HUES48 (cell line): ENCODE data around the gene IGSF8.

Experiments
- H3K27ac ChIP-seq: one replicate; pipeline ENCODE4 v1.7.0; 2013; ENCODE audit warnings: low read depth, low read length, inconsistent platforms
- H3K27me3 ChIP-seq: 2 replicates; pipeline ENCODE4 v1.6.1; 2013; ENCODE audit warnings: mild to moderate bottlenecking, low read length; ENCODE audit not compliant: control insufficient read depth, insufficient read depth
- H3K36me3 ChIP-seq: 2 replicates; pipeline ENCODE4 v1.6.1; 2013; ENCODE audit warnings: low read length; ENCODE audit not compliant: control insufficient read depth, insufficient read depth
- H3K4me1 ChIP-seq: 2 replicates; pipeline ENCODE4 v1.6.1; 2013; ENCODE audit warnings: mild to moderate bottlenecking, low read length; ENCODE audit not compliant: control insufficient read depth, insufficient read depth
- H3K4me3 ChIP-seq: 2 replicates; pipeline ENCODE4 v1.5.1; 2013; ENCODE audit warnings: mild to moderate bottlenecking, low read depth, low read length
- H3K9ac ChIP-seq: 2 replicates; pipeline ENCODE4 v1.6.1; 2013; ENCODE audit warnings: mild to moderate bottlenecking, low read depth, low read length, moderate library complexity
- H3K9me3 ChIP-seq: 2 replicates; pipeline ENCODE4 v1.6.1; 2013; ENCODE audit warnings: low read length; ENCODE audit not compliant: control insufficient read depth, insufficient read depth

IGSF8 gene

GRCh38 chr1:160125746-160126145, 27.3 kb upstream of the IGSF8 start:
- peaks cover 9% of the 10 kb centered on the region; the same call in 1 of the 2 replicates for H3K4me1 ChIP-seq
- no peak overlapping the region for H3K4me3 ChIP-seq
- H3K36me3 ChIP-seq, result peaks cover 72% of the 10 kb centered on the region
- H3K27ac ChIP-seq, result no peak overlapping the region
- no peaks in the 10 kb centered on the region for H3K27me3 ChIP-seq
- H3K9ac ChIP-seq, result no peak overlapping the region
- no peaks in the 10 kb centered on the region for H3K9me3 ChIP-seq

- Histone ChIP-seq H3K9ac (no peak overlapping the region), H3K27me3 (no peaks in the 10 kb centered on the region), H3K9me3 (no peaks in the 10 kb centered on the region)
Observed at GRCh38 chr1:160124705-160125478, 26.5 kb upstream of the IGSF8 start.

GRCh38 chr1:160123726-160124125, 25.3 kb upstream of the IGSF8 start:
- Histone ChIP-seq H3K9me3 (no peaks in the 10 kb centered on the region), H3K9ac (no peak overlapping the region), H3K36me3 (peaks cover 53% of the 10 kb centered on the region), H3K4me1 (peaks cover 9% of the 10 kb centered on the region; the same call in 1 of the 2 replicates), H3K4me3 (no peak overlapping the region), H3K27me3 (no peaks in the 10 kb centered on the region), H3K27ac (no peak overlapping the region)

More at GRCh38 chr1:160124705-160125478, 26.5 kb upstream of the IGSF8 start:
- H3K4me1 ChIP-seq, result peaks cover 9% of the 10 kb centered on the region; the same call in 1 of the 2 replicates
- no peak overlapping the region for H3K27ac ChIP-seq
- no peak overlapping the region for H3K4me3 ChIP-seq
- peaks cover 65% of the 10 kb centered on the region for H3K36me3 ChIP-seq

- Histone ChIP-seq H3K4me1 (peaks cover 9% of the 10 kb centered on the region; the same call in 1 of the 2 replicates), H3K4me3 (no peak overlapping the region), H3K27ac (no peak overlapping the region), H3K9me3 (no peaks in the 10 kb centered on the region), H3K9ac (no peak overlapping the region), H3K36me3 (peaks cover 46% of the 10 kb centered on the region), H3K27me3 (no peaks in the 10 kb centered on the region)
Observed at GRCh38 chr1:160122978-160123495, 24.6 kb upstream of the IGSF8 start.

- H3K4me1 ChIP-seq, result peaks cover 21% of the 10 kb centered on the region
- H3K4me3 ChIP-seq, result no peak overlapping the region
- no peak overlapping the region for H3K9ac ChIP-seq
- no peak overlapping the region for H3K27ac ChIP-seq
- no peaks in the 10 kb centered on the region for H3K27me3 ChIP-seq
- no peaks in the 10 kb centered on the region for H3K9me3 ChIP-seq
- peaks cover 33% of the 10 kb centered on the region for H3K36me3 ChIP-seq
Observed at GRCh38 chr1:160121388-160121787, 23.0 kb upstream of the IGSF8 start.

GRCh38 chr1:160120797-160121196, 22.4 kb upstream of the IGSF8 start:
- Histone ChIP-seq H3K36me3 (peaks cover 28% of the 10 kb centered on the region), H3K27ac (no peak overlapping the region), H3K9ac (no peak overlapping the region), H3K27me3 (no peaks in the 10 kb centered on the region), H3K4me1 (peaks cover 26% of the 10 kb centered on the region), H3K9me3 (no peaks in the 10 kb centered on the region), H3K4me3 (no peak overlapping the region)

- Histone ChIP-seq H3K36me3 (peaks cover 10% of the 10 kb centered on the region), H3K4me3 (no peak overlapping the region), H3K27ac (no peak overlapping the region), H3K9me3 (no peaks in the 10 kb centered on the region), H3K9ac (no peak overlapping the region), H3K27me3 (no peaks in the 10 kb centered on the region), H3K4me1 (peaks cover 34% of the 10 kb centered on the region)
Observed at GRCh38 chr1:160118928-160119327, 20.5 kb upstream of the IGSF8 start.

- Histone ChIP-seq H3K9ac (no peak overlapping the region), H3K4me1 (peaks cover 43% of the 10 kb centered on the region), H3K27me3 (no peaks in the 10 kb centered on the region), H3K36me3 (peaks cover 8% of the 10 kb centered on the region), H3K4me3 (no peak overlapping the region), H3K9me3 (no peaks in the 10 kb centered on the region), H3K27ac (no peak overlapping the region)
Observed at GRCh38 chr1:160117709-160118183, 19.3 kb upstream of the IGSF8 start.

GRCh38 chr1:160117300-160117699, 18.9 kb upstream of the IGSF8 start:
- Histone ChIP-seq H3K9me3 (no peaks in the 10 kb centered on the region), H3K4me3 (no peak overlapping the region), H3K27me3 (no peaks in the 10 kb centered on the region), H3K36me3 (peaks cover 8% of the 10 kb centered on the region), H3K27ac (no peak overlapping the region), H3K9ac (no peak overlapping the region), H3K4me1 (peaks cover 43% of the 10 kb centered on the region)

- peaks cover 8% of the 10 kb centered on the region for H3K36me3 ChIP-seq
Observed at GRCh38 chr1:160116283-160117147, 18.1 kb upstream of the IGSF8 start.

More at GRCh38 chr1:160116283-160117147, 18.1 kb upstream of the IGSF8 start:
- H3K27me3 ChIP-seq, result no peaks in the 10 kb centered on the region
- H3K27ac ChIP-seq, result no peak overlapping the region
- H3K9me3 ChIP-seq, result no peaks in the 10 kb centered on the region
- H3K9ac ChIP-seq, result no peak overlapping the region
- peak overlapping the region; percentile 58; the same call in 1 of the 2 replicates for H3K4me3 ChIP-seq
- H3K4me1 ChIP-seq, result peaks cover 43% of the 10 kb centered on the region
